ENCODE data around the gene GRK3.
"Not testable (repeated sequence)": the region's sequence is repeated elsewhere in the genome, so short reads cannot be mapped to it uniquely, and the experiment has no call there.

Gene GRK3

GRCh38 chr22:25564320-25564978 lies at the start of gene GRK3:
GRK3 (plus strand) TSS chr22:25564675; CDS start chr22:25565041, 366 bp downstream.
- DNase-seq = peak; percentile 74

- no peak for DNase-seq
These were observed 46.3 kb upstream of the GRK3 start for GRCh38 chr22:25518000-25518663.

- no peak for DNase-seq
These were observed 39.1 kb upstream of the GRK3 start for GRCh38 chr22:25525376-25525775.

- not testable (repeated sequence) for DNase-seq
These were observed 38.5 kb upstream of the GRK3 start for GRCh38 chr22:25525804-25526584.

GRCh38 chr22:25527016-25527415 lies 37.5 kb upstream of the GRK3 start:
- DNase-seq = not testable (repeated sequence)

- not testable (repeated sequence) for DNase-seq
These were observed 36.4 kb upstream of the GRK3 start for GRCh38 chr22:25528068-25528467.

GRCh38 chr22:25529059-25529458 lies 35.4 kb upstream of the GRK3 start:
- DNase-seq = not testable (repeated sequence)

GRCh38 chr22:25529541-25530137 lies 34.8 kb upstream of the GRK3 start:
- DNase-seq = not testable (repeated sequence)

- not testable (repeated sequence) for DNase-seq
These were observed 32.8 kb upstream of the GRK3 start for GRCh38 chr22:25531677-25532076.

GRCh38 chr22:25534724-25535123 lies 29.8 kb upstream of the GRK3 start:
- no peak for DNase-seq

GRCh38 chr22:25536589-25536988 lies 27.9 kb upstream of the GRK3 start:
- no peak for DNase-seq

GRCh38 chr22:25540166-25540907 lies 24.1 kb upstream of the GRK3 start:
- DNase-seq = no peak

GRCh38 chr22:25540908-25541660 lies 23.4 kb upstream of the GRK3 start:
- DNase-seq = no peak

GRCh38 chr22:25542191-25542590 lies 22.3 kb upstream of the GRK3 start:
- no peak for DNase-seq

- no peak for DNase-seq
These were observed 21.6 kb upstream of the GRK3 start for GRCh38 chr22:25542720-25543402.

GRCh38 chr22:25545146-25545545 lies 19.3 kb upstream of the GRK3 start:
- no peak for DNase-seq

- DNase-seq = no peak
These were observed 18.8 kb upstream of the GRK3 start for GRCh38 chr22:25545672-25546071.

GRCh38 chr22:25546242-25546641 lies 18.2 kb upstream of the GRK3 start:
- DNase-seq = no peak

GRCh38 chr22:25546751-25547150 lies 17.7 kb upstream of the GRK3 start:
- no peak for DNase-seq

GRCh38 chr22:25548866-25549464 lies 15.5 kb upstream of the GRK3 start:
- DNase-seq = no peak

- DNase-seq = no peak
These were observed 13.1 kb upstream of the GRK3 start for GRCh38 chr22:25551396-25551795.

Measured in femur (tissue), 1 donor.